Heart right ventricle (tissue), 16 donors: ENCODE results near the gene SAMD7. TPM values are rescaled to one million over a fixed set of nuclear protein-coding genes. Genes with fewer than 3 reads are reported as not detected.

Experiments used
- ATAC-seq, 8 donors: fragments of 200-7000 bp; cut with Tn5 transposase; one replicate each; pipeline ENCODE4 v1.9.1; 2020; ENCODE audit warnings: mild to moderate bottlenecking in 8 of 8, moderate library complexity in 8 of 8, moderate number of reproducible peaks in 1 of 8
- DNase-seq, 2 donors: peaks; one replicate each; pipeline ENCODE4 v3.0.0-alpha.2; 2020
- H3K27ac ChIP-seq, 10 donors: fragments of 200-600 bp; sonication (generic) in 2 of 10; one replicate each; pipeline versions ENCODE4 v1.5.0 to v1.8.0; 2020 to 2022; ENCODE audit warnings: mild to moderate bottlenecking in 3 of 10
- H3K27me3 ChIP-seq, 7 donors: fragments of 200-600 bp; one replicate each; pipeline ENCODE4 v1.8.0; 2021 to 2022; ENCODE audit warnings: mild to moderate bottlenecking in 2 of 7
- H3K36me3 ChIP-seq, 9 donors: fragments of 200-600 bp; sonication (generic) in 1 of 9; one replicate each; pipeline versions ENCODE4 v1.5.0 to v1.8.0; 2020 to 2022; ENCODE audit warnings: mild to moderate bottlenecking in 2 of 9
- H3K4me1 ChIP-seq, 9 donors: fragments of 200-600 bp; sonication (generic) in 1 of 9; one replicate each; pipeline versions ENCODE4 v1.5.0 to v1.8.0; 2020 to 2022; ENCODE audit warnings: mild to moderate bottlenecking in 4 of 9
- H3K4me3 ChIP-seq, 10 donors: fragments of 200-600 bp; sonication (generic) in 2 of 10; one replicate each; pipeline versions ENCODE4 v1.5.0 to v1.8.0; 2020 to 2022; ENCODE audit warnings: mild to moderate bottlenecking in 7 of 10, moderate library complexity in 2 of 10
- H3K9me3 ChIP-seq, 11 donors: fragments of 200-600 bp in 10 of 11; sonication (generic) in 2 of 11; one replicate each; pipeline versions ENCODE4 v1.5.0 to v1.8.0; 2013 to 2022; ENCODE audit warnings: mild to moderate bottlenecking in 2 of 11, control low read depth in 1 of 11, moderate library complexity in 1 of 11
- WGBS, 2 donors: extraction: QIAGEN DNeasy Blood & Tissue Kit; methylation state at CpG; one replicate each; pipeline ENCODE4 v1.1.7; 2013; ENCODE audit warnings: inconsistent platforms in 1 of 2; 5-methylcytosine and 5-hydroxymethylcytosine counted together
- intact Hi-C, 10 donors: fragments of 100-400 bp; cut with DNase I; formaldehyde crosslinking; loops; one replicate each; pipeline versions ENCODE4 v1.11.1 to v1.14.2; 2022
- polyA plus RNA-seq, 2 donors: library from polyadenylated mRNA; stranded (reverse); fragments of 200-250 nt; gene quantifications; one replicate each; pipeline ENCODE4 v1.2.3, GENCODE V29; 2013
- total RNA-seq, 10 donors: library from RNA; stranded (reverse); fragmentation: NEBNext Ultra II Directional in 3 of 10; extraction: Animal tissue kit (Norgen Biotek cat#: 25700) in 3 of 10; gene quantifications; one replicate each; pipeline versions ENCODE4 v1.2.1 to v1.2.4, GENCODE V29; 2021 to 2023
- TF ChIP-seq, protein P1 (sequence below), 9 donors: fragments of 200-600 bp; sonication (generic) in 2 of 9; IDR thresholded peaks; one replicate each; pipeline versions ENCODE4 v1.5.0 to v1.8.0; 2021 to 2022; ENCODE audit warnings: antibody characterized with exemption in 9 of 9, mild to moderate bottlenecking in 5 of 9, moderate library complexity in 1 of 9
- donor health status: Arrhythmogenic right ventricular cardiomyopathy.
- donor health status: ischemic (EF 13 %, LVEDD 7.1; RV severe dilation, severe dysfunction).
- donor health status: healthy with polysubstance abuse.
- donor health status: DM: no; HTN: yes; CAD: no.
- donor health status: DM: no; HTN: no; CAD: no.
- donor health status: ischemic (EF 25% LVEDD 6.9; RV normal size, moderate dysfunction).
- donor health status: ischemic (EF 25% LVEDD 5.7; RV mildly dilated, moderate dysfunction).
- donor health status: healthy.
- donor health status: DM: yes; HTN: yes; CAD: no.
- donor health status: Ischemic cardiomyopathy.
- donor health status: ischemic (EF 35%, LVEDD 5.7; RV mildly dilated, moderate dysfunction).
- donor health status: nonischemic (EF 11% LVEDD 7.7; RV severe dilation, severe dysfunction).
- donor health status: DM: yes; HTN: yes; CAD: no.
- donor health status: PGD.
- donor health status: ischemic (EF 29% LVEDD 5.4; RV normal size, mild dysfunction).
- donor health status: nonischemic (EF 23%, LVEDD 6.1; RV moderate dilation, normal function).

SAMD7 gene
- total and polyA plus RNA-seq, 12 donors = 0.17 TPM; not detected in 11

DNA sequence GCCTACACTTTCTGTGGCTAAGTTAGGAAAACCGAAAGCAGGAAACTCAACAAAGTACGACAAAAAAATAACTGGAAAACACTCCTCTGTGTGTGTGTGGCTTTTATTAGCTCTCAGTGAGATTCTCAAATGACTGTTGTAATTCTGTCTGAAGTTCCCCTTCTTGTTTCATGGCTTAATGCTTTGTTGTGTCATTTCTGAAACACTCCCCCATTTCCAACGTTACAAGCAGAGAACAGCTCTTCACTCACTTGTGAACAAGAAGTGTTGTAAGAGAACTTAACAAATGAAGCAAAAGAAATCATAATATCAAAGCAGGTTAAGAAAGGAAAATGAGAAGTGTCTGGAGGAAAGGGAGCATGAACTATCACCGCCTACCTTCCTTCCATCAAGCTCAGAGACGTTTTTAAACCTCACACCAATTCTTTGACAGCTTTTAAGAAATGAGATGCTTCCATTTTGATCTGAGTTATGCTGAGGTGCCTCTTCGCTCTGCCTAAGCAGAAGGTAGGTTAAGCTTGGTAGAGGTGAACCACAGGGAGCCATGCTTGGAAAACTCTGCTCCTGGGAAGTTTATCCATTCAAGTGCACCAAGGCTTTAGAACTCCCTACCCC, 42.9 kb downstream of the SAMD7 start:
- no peaks in the 10 kb centered on the region for H3K36me3 ChIP-seq
- H3K9me3 ChIP-seq = no peaks in the 10 kb centered on the region
- intact Hi-C loops = loop anchor here in 1 of 10 donors (10.0 kb wide), 1 partner anchor 79 kb away; no protein-coding TSS in a partner anchor
- no peak overlapping the region for H3K4me3 ChIP-seq
- H3K27ac ChIP-seq = peak overlapping the region in 1 of 10 donors; percentile 85
- H3K27me3 ChIP-seq = no peaks in the 10 kb centered on the region
- WGBS, 2 donors = 57 to 73% methylated on average over 6 of the region's 6 CpGs
- peaks cover 0 to 14% (median 0%) of the 10 kb centered on the region in 9 donors for H3K4me1 ChIP-seq
- DNase-seq (no peak), ATAC-seq (no peak)
- TF ChIP-seq, protein P1, sequence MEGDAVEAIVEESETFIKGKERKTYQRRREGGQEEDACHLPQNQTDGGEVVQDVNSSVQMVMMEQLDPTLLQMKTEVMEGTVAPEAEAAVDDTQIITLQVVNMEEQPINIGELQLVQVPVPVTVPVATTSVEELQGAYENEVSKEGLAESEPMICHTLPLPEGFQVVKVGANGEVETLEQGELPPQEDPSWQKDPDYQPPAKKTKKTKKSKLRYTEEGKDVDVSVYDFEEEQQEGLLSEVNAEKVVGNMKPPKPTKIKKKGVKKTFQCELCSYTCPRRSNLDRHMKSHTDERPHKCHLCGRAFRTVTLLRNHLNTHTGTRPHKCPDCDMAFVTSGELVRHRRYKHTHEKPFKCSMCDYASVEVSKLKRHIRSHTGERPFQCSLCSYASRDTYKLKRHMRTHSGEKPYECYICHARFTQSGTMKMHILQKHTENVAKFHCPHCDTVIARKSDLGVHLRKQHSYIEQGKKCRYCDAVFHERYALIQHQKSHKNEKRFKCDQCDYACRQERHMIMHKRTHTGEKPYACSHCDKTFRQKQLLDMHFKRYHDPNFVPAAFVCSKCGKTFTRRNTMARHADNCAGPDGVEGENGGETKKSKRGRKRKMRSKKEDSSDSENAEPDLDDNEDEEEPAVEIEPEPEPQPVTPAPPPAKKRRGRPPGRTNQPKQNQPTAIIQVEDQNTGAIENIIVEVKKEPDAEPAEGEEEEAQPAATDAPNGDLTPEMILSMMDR (IDR thresholded peaks at IDR 0.05) = no peak

DNA sequence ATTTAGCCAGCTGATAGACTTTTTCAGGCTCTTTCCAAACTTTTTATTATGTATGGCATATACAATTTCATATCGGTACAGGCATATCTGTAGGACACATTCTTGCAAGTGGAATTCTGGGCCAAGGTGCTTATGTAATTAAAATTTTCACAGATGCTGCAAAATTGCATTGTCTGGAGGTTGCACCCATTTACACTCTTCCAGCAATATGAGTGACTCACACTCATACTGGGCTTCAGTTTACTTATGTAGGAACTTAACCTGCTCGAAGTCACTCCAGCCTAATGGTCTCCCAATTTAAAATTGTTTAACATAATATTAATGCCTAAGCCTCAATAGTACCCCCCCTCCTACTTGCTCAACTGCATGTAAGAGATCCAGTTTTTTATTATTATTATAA, 44.0 kb downstream of the SAMD7 start:
- 88 to 90% methylated on average over 2 of the region's 2 CpGs for WGBS, 2 donors

DNA sequence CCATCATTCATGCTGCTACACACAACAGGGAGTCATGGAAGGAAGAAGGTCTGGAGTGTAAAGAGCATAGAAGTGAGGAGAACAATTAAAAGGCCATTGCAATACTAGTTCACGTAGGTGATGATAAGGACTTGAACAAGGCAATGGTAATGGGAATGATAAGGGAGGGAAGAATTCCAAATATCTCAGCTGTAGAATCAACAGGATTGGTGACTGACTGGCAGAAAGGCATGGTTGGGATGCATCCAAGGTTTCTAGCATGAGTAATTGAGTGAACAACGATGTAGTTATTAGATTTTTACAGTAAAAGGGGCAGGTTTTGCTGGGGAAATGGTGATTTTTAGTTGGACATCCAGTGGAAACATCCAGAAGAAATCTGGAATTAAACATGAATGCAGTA, 52.8 kb downstream of the SAMD7 start:
- Histone ChIP-seq H3K9me3 (no peaks in the 10 kb centered on the region), H3K4me3 (no peak overlapping the region), H3K36me3 (peaks cover 0 to 4% (median 0%) of the 10 kb centered on the region in 9 donors), H3K4me1 (peaks cover 0 to 28% (median 22%) of the 10 kb centered on the region in 9 donors), H3K27me3 (no peaks in the 10 kb centered on the region), H3K27ac (no peak overlapping the region)
- DNase-seq = no peak
- 23 to 29% methylated on average over 2 of the region's 2 CpGs for WGBS, 2 donors
- ATAC-seq = no peak
- intact Hi-C loops = loop anchor here in 4 of 10 donors (10.0 kb wide), 3 partner anchors 99 to 1099 kb away; partner anchors contain the start of genes LRRC31 (in 3 of the 4), ACTRT3 (in 1 of the 4) and TERC (in 1 of the 4)
- TF ChIP-seq, protein P1 (IDR thresholded peaks at IDR 0.05) = no peak

More for the DNA sequence above, 44.0 kb downstream of the SAMD7 start:
- Histone ChIP-seq H3K4me3 (no peak overlapping the region), H3K4me1 (peaks cover 0 to 14% (median 0%) of the 10 kb centered on the region in 9 donors), H3K27ac (no peak overlapping the region), H3K9me3 (no peaks in the 10 kb centered on the region), H3K27me3 (no peaks in the 10 kb centered on the region), H3K36me3 (no peaks in the 10 kb centered on the region)
- intact Hi-C loops = loop anchor here in 1 of 10 donors (10.0 kb wide), 1 partner anchor 81 kb away; no protein-coding TSS in a partner anchor
- TF ChIP-seq, protein P1 (IDR thresholded peaks at IDR 0.05) = no peak
- DNase-seq = no peak
- no peak for ATAC-seq

DNA sequence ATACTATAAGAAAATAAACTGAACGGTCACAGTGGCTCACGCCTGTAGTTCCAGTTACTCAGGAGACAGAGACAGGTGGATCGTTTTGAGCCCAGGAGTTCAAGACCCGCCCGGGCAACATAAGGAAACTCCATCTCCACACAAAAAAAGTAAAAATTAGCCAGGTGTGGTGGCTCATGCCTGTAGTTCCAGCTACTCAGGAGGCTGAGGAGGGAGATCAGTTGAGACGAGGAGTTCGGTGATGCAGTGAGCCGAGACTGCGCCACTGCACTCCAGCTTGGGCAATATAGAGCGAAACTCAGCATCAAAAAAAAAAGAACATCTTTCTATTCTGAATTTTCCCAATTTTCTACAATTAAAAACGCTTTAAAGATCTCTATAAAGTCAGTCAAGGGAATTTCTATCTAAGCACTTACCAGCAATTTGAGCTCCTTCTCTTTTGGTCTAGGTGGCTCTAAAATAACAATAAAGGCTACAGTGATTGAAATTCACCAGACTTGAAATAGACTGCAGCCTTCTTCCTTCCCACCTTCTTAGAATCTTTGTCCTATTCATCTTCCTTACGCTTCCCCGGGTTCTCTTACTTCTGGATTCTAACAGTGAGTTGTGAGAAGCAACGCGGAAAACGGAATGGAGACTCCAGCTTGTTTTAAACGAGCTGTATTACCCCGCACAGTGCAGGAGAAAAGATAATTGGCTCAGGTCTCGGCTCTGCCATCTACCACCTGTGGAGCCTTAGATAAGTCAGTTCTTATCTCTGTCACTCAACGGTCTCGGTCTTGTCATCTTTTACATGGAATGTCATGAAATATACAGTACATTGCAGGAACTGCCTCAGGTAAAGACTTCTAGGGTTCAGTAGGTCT, 54.4 kb downstream of the SAMD7 start:
- DNase-seq = no peak
- H3K36me3 ChIP-seq = peaks cover 0 to 13% (median 0%) of the 10 kb centered on the region in 9 donors
- WGBS, 2 donors = 62 to 63% methylated on average over 21 of the region's 21 CpGs
- ATAC-seq = peak in 4 of 8 donors; percentile 1 to 11 (median 6)
- H3K9me3 ChIP-seq = no peaks in the 10 kb centered on the region
- intact Hi-C loops = loop anchor here in 9 of 10 donors (1.0 to 10.0 kb wide), 11 partner anchors 37 to 1101 kb away; partner anchors contain the start of genes LRRC31 (in 3 of the 9), TERC (in 2 of the 9), ACTRT3 (in 1 of the 9) and GPR160 (in 1 of the 9)
- H3K4me1 ChIP-seq = peaks cover 0 to 44% (median 39%) of the 10 kb centered on the region in 9 donors
- H3K27me3 ChIP-seq = no peaks in the 10 kb centered on the region
- H3K27ac ChIP-seq = peak overlapping the region; percentile 87 to 98 (median 96)
- TF ChIP-seq, protein P1 (IDR thresholded peaks at IDR 0.05) = no peak
- peak overlapping the region; percentile 76 to 93 (median 84) for H3K4me3 ChIP-seq
